ENCODE data around the gene ALLC. TPM values are rescaled to one million over a fixed set of nuclear protein-coding genes. Genes with fewer than 3 reads are reported as not detected.

Gene ALLC
- total RNA-seq, 2 experiments from 2014 or later = not detected

DNA sequence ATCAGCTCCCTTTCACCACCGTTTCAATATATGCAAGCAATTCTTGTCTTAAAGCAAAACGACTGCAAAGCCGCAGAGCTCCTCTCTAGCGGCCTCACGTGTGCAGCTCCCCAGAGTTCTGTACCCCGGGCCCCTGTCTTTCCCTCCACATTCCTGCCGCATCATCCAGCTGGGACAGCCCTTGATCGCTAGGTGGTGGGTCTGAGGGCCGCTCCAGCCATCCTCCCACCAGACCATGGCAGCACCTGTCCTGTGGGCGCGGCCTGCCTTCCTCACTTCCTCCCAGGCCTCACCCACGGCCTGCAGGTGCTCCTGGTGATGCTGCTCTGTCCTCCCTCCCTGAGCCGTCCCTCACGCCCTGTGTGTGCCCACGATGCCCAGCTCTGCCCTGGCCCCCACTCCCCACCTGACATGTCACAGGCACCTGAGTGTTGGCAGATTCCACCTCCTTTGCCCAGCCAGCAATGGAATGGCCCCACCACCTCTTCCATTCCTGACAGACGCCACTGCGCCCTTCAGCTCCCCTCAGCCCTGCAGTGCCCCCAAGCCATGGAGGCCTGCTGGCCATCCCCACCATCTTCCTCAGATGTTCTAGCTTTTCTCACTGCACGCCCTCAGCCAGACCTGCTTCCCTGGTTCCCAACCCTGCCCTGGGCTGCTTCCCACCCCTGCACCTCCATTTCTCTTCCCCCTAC, 15.3 kb upstream of the ALLC start:
- intact Hi-C loops (cut with micrococcal nuclease) = no loop called here
- ChIA-PET POLR2A (no interaction called here), CTCF (interaction anchor here (1.4 to 2.1 kb wide), 2 partner anchors 9 to 219 kb away, joined by 3 to 13 read pairs; no protein-coding TSS in a partner anchor)
- Mint-ChIP-seq H3K4me1 (ENCODE audit: low read depth) (no peaks in the 10 kb centered on the region), H3K4me3 (no peak overlapping the region), H3K27ac (no peak overlapping the region), H3K36me3 (ENCODE audit: low read depth) (no peaks in the 10 kb centered on the region), H3K27me3 (no peaks in the 10 kb centered on the region), H3K9me3 (no peaks in the 10 kb centered on the region)
- ATAC-seq (no peak), DNase-seq (no peak)
- no peak for TF ChIP-seq CTCF (IDR thresholded peaks at IDR 0.05)

DNA sequence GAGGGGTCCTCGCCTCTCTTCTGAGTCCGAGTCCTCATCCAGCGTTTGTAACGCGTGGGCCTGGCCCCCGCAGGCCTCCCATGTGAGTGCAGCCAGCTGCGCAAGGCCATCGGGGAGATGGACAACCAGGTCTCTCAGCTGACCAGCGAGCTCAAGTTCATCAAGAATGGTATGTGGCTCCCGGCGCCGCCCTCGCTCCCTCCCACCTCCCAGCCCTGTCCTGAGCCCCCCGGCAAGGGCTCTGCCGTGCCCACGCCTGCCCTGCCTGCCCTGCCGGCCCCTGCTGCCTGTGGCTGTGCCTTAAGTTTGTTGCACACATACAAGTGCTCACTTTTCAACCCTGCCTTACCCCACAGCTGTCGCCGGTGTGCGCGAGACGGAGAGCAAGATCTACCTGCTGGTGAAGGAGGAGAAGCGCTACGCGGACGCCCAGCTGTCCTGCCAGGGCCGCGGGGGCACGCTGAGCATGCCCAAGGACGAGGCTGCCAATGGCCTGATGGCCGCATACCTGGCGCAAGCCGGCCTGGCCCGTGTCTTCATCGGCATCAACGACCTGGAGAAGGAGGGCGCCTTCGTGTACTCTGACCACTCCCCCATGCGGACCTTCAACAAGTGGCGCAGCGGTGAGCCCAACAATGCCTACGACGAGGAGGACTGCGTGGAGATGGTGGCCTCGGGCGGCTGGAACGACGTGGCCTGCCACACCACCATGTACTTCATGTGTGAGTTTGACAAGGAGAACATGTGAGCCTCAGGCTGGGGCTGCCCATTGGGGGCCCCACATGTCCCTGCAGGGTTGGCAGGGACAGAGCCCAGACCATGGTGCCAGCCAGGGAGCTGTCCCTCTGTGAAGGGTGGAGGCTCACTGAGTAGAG, 14.4 kb upstream of the ALLC start:
- intact Hi-C loops (cut with micrococcal nuclease) = no loop called here
- DNase-seq (no peak), ATAC-seq (no peak)
- H3K4me3 Mint-ChIP-seq = no peak overlapping the region
- H3K27ac Mint-ChIP-seq = no peak overlapping the region
- TF ChIP-seq CTCF (IDR thresholded peaks at IDR 0.05) = no peak
- H3K4me1 Mint-ChIP-seq (ENCODE audit: low read depth) = no peaks in the 10 kb centered on the region
- no peaks in the 10 kb centered on the region for H3K27me3 Mint-ChIP-seq
- CTCF ChIA-PET = interaction anchor here (2.1 kb wide), 1 partner anchor 8 kb away, joined by 13 read pairs; no protein-coding TSS in a partner anchor
- no peaks in the 10 kb centered on the region for H3K9me3 Mint-ChIP-seq
- no peaks in the 10 kb centered on the region for H3K36me3 Mint-ChIP-seq (ENCODE audit: low read depth)
- POLR2A ChIA-PET = no interaction called here

DNA sequence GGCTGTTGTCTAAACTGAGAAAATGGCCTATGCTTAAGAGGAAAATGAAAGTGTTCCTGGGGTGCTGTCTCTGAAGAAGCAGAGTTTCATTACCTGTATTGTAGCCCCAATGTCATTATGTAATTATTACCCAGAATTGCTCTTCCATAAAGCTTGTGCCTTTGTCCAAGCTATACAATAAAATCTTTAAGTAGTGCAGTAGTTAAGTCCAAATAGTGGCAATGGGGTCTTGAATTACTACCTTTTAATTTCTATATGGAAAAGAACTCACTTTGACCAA, 13.8 kb upstream of the ALLC start:
- H3K4me1 Mint-ChIP-seq (ENCODE audit: low read depth) = no peaks in the 10 kb centered on the region
- H3K27ac Mint-ChIP-seq = no peak overlapping the region
- DNase-seq (no peak), ATAC-seq (no peak)
- no peaks in the 10 kb centered on the region for H3K27me3 Mint-ChIP-seq
- H3K9me3 Mint-ChIP-seq = no peaks in the 10 kb centered on the region
- intact Hi-C loops (cut with micrococcal nuclease) = no loop called here
- ChIA-PET CTCF (no interaction called here), POLR2A (no interaction called here)
- H3K36me3 Mint-ChIP-seq (ENCODE audit: low read depth) = no peaks in the 10 kb centered on the region
- TF ChIP-seq CTCF (IDR thresholded peaks at IDR 0.05) = no peak
- no peak overlapping the region for H3K4me3 Mint-ChIP-seq

DNA sequence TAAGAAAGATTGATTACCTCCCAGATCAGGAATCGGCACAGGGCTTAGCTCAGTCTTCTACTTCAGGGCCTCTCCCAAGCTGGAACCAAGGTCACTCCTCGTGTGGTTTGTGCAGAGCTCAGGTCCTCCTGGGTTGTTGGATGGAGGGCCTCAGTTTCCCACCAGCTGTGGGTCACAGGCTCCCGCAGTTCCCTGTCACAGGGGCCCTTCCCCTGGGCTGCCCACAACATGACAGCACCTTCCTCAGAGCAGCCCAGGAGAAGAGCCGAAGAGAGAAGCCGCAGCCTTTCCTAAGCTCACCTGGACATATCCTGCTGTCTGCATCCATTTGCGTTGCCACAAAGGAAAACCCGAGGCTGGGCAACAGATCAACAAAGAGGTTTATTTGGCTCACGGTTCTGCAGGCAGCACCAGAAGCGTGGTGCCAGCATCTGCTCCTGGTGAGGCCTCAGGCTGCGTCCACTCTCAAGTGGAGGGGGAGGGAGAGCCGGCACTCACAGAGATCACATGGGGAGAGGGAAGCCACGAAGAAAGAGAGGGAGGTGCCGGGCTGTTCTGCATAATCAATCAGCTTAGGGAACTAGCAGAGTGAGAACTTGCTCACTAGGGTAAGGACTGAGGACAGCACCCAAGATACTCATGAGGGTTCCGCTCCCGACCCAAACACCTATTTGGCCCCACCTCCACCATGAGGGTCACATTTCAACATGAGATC, 13.0 kb upstream of the ALLC start:
- intact Hi-C loops (cut with micrococcal nuclease) = no loop called here
- POLR2A ChIA-PET = no interaction called here

More for the DNA sequence above, 13.0 kb upstream of the ALLC start:
- H3K27me3 Mint-ChIP-seq = no peaks in the 10 kb centered on the region
- TF ChIP-seq CTCF (IDR thresholded peaks at IDR 0.05) = no peak
- CTCF ChIA-PET = no interaction called here
- H3K36me3 Mint-ChIP-seq (ENCODE audit: low read depth) = no peaks in the 10 kb centered on the region
- no peaks in the 10 kb centered on the region for H3K9me3 Mint-ChIP-seq
- DNase-seq (no peak), ATAC-seq (no peak)
- no peak overlapping the region for H3K27ac Mint-ChIP-seq
- no peaks in the 10 kb centered on the region for H3K4me1 Mint-ChIP-seq (ENCODE audit: low read depth)
- H3K4me3 Mint-ChIP-seq = no peak overlapping the region
